Bronchial epithelial cell (primary cell): ENCODE data around the gene GHRHR. TPM values are rescaled to one million over a fixed set of nuclear protein-coding genes. Genes with fewer than 3 reads are reported as not detected.

Source experiments
- DNase-seq: peaks from one replicate; pipeline ENCODE4 v3.0.0-alpha.2; 2010; ENCODE audit warnings: low read depth
- FAIRE-seq: peaks from 2 replicates; lab custom pipeline; 2011; peaks lifted over from hg19 to GRCh38; lab: Jason Lieb, UNC
- H3K27me3 ChIP-seq: 2 replicates; pipeline ENCODE4 v1.5.1; 2011; ENCODE audit warnings: low read length; ENCODE audit not compliant: control insufficient read depth, insufficient read depth
- H3K36me3 ChIP-seq: 2 replicates; pipeline ENCODE4 v1.5.1; 2011; ENCODE audit warnings: low read length; ENCODE audit not compliant: control insufficient read depth, insufficient read depth
- H3K4me3 ChIP-seq: 2 replicates; pipeline ENCODE4 v1.5.1; 2011; ENCODE audit warnings: mild to moderate bottlenecking, low read depth, low read length, control low read depth
- total RNA-seq: library from RNA; depleted of rRNA; stranded (reverse); fragments of >200 nt; gene quantifications from 2 replicates; pipeline ENCODE4 v1.2.1, GENCODE V29; 2014
- TF ChIP-seq, protein P1 (sequence below): IDR thresholded peaks from 2 replicates; pipeline ENCODE4 v1.5.1; 2011; ENCODE audit warnings: mild to moderate bottlenecking, moderate library complexity, low read length, control low read depth, inconsistent platforms; ENCODE audit not compliant: insufficient read depth, severe bottlenecking

Gene GHRHR
- total RNA-seq, 1 donor from 2014 or later, result not detected

GRCh38 chr7:31017721-31018120, 54.0 kb downstream of the GHRHR start:
- no peak for DNase-seq
- FAIRE-seq, result no peak
- Histone ChIP-seq H3K4me3 (no peak overlapping the region), H3K27me3 (no peaks in the 10 kb centered on the region), H3K36me3 (no peaks in the 10 kb centered on the region)
- TF ChIP-seq, protein P1, sequence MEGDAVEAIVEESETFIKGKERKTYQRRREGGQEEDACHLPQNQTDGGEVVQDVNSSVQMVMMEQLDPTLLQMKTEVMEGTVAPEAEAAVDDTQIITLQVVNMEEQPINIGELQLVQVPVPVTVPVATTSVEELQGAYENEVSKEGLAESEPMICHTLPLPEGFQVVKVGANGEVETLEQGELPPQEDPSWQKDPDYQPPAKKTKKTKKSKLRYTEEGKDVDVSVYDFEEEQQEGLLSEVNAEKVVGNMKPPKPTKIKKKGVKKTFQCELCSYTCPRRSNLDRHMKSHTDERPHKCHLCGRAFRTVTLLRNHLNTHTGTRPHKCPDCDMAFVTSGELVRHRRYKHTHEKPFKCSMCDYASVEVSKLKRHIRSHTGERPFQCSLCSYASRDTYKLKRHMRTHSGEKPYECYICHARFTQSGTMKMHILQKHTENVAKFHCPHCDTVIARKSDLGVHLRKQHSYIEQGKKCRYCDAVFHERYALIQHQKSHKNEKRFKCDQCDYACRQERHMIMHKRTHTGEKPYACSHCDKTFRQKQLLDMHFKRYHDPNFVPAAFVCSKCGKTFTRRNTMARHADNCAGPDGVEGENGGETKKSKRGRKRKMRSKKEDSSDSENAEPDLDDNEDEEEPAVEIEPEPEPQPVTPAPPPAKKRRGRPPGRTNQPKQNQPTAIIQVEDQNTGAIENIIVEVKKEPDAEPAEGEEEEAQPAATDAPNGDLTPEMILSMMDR, result no peak

- no peak overlapping the region for H3K4me3 ChIP-seq
- FAIRE-seq, result no peak
- TF ChIP-seq, protein P1, result no peak
- H3K27me3 ChIP-seq, result no peaks in the 10 kb centered on the region
- H3K36me3 ChIP-seq, result no peaks in the 10 kb centered on the region
- no peak for DNase-seq
These were observed 55.8 kb downstream of the GHRHR start for GRCh38 chr7:31019509-31019908.

- Histone ChIP-seq H3K27me3 (no peaks in the 10 kb centered on the region), H3K36me3 (no peaks in the 10 kb centered on the region), H3K4me3 (no peak overlapping the region)
- TF ChIP-seq, protein P1, result no peak
- DNase-seq (no peak), FAIRE-seq (no peak)
These were observed 56.4 kb downstream of the GHRHR start for GRCh38 chr7:31020161-31020560.

DNA sequence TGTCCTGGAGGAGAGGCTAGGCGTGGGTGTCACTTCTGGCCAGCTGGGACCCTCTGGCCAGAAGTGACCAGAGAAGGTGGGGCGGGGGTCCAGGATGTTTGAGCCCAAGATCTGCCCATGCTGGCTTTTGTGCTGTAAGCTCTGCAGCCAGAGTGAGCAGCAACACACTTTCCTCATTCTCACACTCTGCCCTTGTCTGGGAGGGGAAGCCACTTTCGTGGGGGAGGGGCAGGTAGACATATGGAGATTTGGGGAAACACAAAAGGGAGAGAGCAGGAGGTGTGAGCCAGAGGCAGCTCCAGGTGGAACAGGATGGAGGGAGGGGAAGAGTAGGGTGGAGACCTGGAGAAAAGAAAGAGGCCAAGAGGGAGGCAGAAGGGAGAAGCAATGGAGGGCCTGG, 56.9 kb downstream of the GHRHR start:
- no peak for DNase-seq
- Histone ChIP-seq H3K27me3 (no peaks in the 10 kb centered on the region), H3K36me3 (no peaks in the 10 kb centered on the region), H3K4me3 (no peak overlapping the region)
- no peak for FAIRE-seq
- TF ChIP-seq, protein P1, result no peak

- no peaks in the 10 kb centered on the region for H3K36me3 ChIP-seq
- FAIRE-seq, result no peak
These were observed 58.4 kb downstream of the GHRHR start for GRCh38 chr7:31022117-31022516.

GRCh38 chr7:31022726-31023125, 59.0 kb downstream of the GHRHR start:
- no peak for FAIRE-seq

More at GRCh38 chr7:31022117-31022516, 58.4 kb downstream of the GHRHR start:
- H3K4me3 ChIP-seq, result no peak overlapping the region
- TF ChIP-seq, protein P1, result no peak
- H3K27me3 ChIP-seq, result no peaks in the 10 kb centered on the region
- no peak for DNase-seq

More at GRCh38 chr7:31022726-31023125, 59.0 kb downstream of the GHRHR start:
- DNase-seq, result no peak
- Histone ChIP-seq H3K36me3 (no peaks in the 10 kb centered on the region), H3K4me3 (no peak overlapping the region), H3K27me3 (no peaks in the 10 kb centered on the region)
- TF ChIP-seq, protein P1, result no peak
